Middle frontal gyrus (tissue), 1 donor: Measurements from ENCODE around the gene MAMDC4.
"Not testable (repeated sequence)": the region's sequence is repeated elsewhere in the genome, so short reads cannot be mapped to it uniquely, and the experiment has no call there.

Experiments
- DNase-seq: peaks from one replicate; pipeline ENCODE4 v3.0.0-alpha.2; 2015; ENCODE audit warnings: low spot score; ENCODE audit errors: extremely low spot score

MAMDC4 gene

DNA sequence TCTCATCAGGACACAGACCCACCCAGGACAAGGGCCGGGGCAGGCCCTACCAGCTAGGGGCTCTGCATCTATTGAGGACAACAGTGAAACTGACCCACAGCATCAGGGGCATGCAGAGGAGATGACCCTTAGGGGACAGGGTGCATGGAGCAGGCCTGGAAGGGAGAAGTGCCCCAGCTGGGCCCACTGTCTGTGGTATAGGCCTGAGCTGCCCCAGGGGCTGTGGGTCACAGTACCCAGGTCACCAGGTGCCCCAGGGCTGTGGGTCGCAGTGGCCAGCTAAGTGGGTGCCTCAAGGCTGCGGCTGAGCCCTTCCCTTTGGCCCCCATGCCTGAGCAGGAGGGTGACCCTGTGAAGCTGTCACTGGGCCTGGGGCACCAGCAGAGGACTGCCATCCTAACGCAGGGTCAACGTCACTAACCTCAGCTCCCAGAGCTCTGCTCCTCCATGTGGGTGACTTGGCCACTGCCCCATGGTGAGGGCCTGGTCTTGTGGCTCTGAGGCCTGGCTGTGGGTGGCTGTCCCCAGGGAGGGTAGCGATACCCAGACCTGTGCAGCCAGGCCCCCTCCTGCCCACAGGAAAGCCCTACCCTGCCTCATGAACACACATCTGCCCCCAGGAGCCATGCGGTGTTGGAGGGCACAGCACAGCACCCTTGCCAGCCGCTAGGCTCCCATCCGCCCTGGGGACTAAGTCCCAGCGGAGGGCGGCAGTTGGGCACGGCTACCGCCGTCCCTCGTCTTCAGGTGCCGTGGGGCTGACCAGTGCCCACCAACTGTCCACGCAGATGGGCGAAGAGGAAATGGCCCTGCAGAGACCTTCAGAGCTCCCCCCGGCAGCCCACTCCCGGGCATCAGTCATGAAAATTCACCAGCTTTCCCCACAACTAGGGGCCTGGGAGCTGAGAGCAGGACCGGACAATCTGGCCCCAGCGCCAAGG lies 9.1 kb downstream of the MAMDC4 start:
- DNase-seq = no peak

- DNase-seq = no peak
Measured at GRCh38 chr9:136861874-136862457, 9.8 kb downstream of the MAMDC4 start.

- no peak for DNase-seq
Measured at GRCh38 chr9:136862849-136863622, 10.9 kb downstream of the MAMDC4 start.

- DNase-seq = no peak
Measured at GRCh38 chr9:136863623-136864273, 11.6 kb downstream of the MAMDC4 start.

DNA sequence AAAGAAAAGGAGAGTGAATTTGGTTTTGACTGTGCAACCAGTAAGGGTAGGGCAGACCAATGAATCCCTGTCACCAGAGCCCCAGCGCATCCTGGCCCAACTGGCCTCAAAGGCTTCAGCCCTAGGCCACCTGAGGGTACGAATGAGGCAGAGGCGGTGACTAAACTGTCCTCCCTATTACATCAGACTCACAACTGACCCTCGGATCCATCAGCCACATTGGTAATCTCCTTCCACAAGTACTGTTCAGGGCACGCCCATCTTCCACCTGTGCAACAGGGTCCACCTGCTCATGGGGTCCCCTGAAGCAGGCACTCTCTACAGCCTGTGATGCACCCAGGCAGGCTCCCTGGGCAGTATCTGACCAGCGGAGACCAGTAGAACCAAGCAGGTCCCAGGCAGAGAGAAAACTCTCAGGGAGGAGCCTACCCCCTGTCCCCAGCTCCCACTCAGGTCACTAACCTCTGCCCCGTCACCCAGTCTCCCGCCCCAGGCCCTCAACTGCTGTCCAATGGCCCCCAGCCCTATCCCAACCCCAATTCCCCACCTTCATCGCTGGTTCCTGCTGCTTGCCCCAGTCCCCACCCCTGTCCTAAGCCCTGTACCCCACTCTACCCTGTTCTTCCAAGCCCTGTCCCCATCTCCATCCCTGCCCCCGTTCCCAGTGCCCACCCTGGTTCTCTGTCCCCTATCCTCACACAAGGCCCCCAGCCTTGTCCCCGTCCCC lies 13.1 kb downstream of the MAMDC4 start:
- no peak for DNase-seq

DNA sequence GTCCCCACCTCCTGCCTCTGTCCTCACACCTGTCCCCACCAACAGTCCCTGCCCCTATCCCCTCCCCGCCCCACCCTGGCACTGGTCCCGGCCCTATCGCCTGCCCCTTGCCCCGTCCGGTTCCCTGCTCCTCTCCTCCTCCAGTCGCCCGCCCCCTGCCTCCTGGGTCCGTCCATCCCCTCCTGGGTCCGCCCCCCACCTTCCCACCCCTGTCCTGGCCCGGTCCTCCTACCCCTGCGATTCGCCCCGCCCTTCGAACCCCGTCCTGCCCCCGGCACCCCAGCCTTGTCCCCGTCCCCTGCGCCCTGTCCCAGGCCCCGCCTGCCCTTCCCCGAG lies 13.6 kb downstream of the MAMDC4 start:
- no peak for DNase-seq

- not testable (repeated sequence) for DNase-seq
Measured at GRCh38 chr9:136866898-136867421, 14.8 kb downstream of the MAMDC4 start.

DNA sequence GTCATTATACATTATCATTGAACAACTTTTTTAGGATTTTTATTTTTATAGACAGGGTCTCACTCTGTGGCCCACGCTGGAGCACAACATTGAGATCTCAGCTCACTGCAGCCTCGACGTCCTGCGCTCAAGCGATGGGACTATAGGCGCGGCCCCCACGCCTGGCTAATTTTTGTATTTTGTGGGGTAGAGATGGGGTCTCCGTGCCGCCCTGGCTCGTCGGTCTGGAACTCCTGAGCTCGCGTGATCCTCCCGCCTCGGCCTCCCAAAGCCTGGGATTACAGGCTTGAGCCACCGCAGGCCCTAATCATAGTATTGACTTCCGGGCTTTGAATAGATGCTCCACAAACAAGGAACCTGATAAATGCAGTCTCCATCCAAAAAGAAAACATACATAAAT lies 15.3 kb downstream of the MAMDC4 start:
- no peak for DNase-seq

DNA sequence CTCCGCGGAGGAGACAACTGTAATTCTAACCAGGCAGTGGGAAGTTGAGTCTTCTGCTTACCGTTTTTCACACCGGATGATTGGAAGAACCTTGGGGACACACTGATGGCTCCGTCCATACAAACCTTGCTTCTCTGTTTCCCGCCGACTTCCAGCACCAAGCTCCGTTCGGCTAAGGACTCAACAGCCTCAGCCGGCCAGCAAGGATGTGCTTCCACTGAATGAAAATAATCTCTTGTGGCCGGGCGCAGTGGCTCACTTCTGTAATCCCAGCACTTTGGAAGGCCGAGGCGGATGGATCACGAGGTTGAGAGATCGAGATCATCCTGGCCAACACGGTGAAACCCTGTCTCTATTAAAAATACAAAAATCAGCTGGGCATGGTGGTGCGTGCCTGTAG lies 15.8 kb downstream of the MAMDC4 start:
- no peak for DNase-seq

GRCh38 chr9:136868644-136869043 lies 16.5 kb downstream of the MAMDC4 start:
- no peak for DNase-seq

DNA sequence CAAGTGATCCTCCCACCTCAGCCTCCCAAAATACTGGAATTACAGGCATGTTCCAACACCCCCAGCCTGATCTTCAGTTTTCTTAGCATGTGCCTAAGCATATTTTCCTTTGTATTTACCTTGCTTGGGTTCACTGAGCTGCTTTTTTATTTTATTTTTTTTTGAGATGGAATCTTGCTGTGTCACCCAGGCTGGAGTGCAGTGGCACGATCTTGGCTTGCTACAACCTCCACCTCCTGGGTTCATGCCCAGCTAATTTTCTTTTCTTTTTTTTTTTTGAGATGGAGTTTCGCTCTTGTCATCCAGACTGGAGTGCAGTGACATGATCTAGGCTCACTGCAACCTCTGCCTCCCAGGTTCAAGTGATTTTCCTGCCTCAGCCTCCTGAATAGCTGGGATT lies 17.5 kb downstream of the MAMDC4 start:
- DNase-seq = not testable (repeated sequence)

GRCh38 chr9:136875155-136875554 lies 23.0 kb downstream of the MAMDC4 start:
- DNase-seq = no peak

DNA sequence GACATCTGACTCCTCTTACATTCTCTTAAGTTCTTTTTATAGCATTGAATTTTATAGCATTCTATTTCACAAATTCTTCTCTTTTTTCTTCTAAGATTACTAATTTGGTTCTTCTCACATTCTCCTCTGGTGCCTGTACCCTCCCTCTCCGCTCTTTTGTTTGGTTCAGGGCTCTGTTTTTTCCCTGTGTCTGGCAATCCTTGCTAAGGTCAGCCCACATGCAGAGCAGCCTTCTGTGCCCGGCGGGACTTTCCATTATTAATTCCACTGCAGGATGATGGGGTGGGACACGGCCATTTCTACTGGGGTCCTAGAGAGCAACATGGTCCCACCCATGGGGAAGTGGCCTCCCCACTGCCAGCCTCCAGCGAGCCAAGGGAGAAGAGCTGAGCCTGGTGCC lies 24.3 kb downstream of the MAMDC4 start:
- DNase-seq = no peak

DNA sequence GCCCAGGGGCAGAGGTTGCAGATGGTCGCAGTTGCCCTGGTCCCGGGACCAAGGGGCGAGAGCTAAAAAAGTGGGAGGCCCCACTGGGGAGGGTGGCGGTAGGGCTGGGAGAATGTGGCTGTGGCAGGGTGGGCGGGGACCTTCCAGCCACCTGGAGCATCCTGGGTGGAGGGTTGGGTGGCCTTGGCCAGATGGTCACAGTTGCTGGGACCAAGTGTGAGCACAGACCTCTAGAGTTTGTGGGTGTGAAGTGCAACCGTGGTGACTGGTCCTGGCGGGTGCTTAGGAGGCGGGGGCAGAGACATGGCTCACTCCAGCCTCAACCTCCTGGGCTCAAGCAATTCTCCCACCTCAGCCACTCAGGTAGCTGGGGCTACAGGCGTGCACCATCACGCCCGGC lies 28.5 kb downstream of the MAMDC4 start:
- no peak for DNase-seq

DNA sequence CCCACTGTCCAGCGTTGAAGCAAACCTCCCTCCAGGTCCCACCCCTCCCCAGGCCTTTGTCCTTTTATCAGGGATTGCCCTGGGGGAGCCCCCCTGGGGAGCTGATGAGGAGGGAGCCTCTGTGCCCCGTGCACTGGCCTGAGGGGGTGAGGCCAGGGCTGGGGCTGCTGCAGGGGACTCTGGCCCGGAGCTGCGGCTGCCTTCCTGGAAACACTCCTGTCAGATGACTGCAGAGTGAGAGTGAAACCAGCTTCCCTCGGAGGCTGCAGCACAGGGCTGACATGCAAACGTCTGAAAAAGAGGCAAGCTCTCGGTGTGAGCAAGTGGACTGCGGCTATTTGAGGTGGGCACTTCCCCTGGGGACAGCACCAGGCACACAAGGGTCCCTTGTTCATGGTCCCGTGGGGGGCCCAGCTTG lies 29.6 kb downstream of the MAMDC4 start:
- DNase-seq = no peak

DNA sequence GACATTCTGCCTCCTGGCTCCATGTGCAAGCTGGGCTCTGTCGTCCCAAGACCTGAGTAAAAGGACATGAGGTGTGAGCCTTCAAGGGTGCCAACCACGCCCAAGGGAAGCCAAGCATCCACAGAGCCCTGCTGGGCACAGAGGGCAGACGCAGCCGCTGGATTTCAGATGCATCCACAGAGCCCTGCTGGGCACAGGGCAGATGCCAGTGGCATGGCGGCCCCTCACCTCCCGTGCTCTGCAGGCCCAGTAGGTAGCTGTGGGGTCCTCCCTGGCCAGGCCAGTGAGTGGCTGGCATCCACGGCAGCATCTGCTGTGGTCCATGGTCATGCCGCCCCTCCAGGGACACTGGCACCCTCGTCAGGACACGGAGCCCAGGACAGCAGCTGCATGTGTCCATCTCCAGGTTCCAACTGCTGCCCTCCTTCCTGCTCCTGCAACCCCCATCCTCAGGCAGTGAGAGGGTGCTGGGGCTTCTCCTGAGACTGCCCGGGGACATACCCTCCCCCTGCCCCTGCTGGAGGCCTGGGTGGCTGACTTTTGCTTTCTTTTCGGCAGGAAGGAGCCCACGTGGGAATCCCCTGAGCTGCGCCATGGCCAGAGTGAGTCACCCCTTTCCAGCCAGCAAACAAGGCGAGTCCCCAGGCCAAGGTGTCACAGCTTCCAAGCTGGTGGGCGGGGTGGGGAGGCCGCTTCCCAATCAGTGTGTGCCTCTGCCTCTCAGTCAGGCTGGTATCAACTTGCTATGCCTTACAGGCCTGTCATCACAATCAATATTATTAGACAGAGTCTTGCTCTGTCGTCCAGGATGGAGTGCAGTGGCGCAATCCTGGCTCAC lies 30.2 kb downstream of the MAMDC4 start:
- DNase-seq = no peak

- not testable (repeated sequence) for DNase-seq
Measured at GRCh38 chr9:136882947-136883283, 30.8 kb downstream of the MAMDC4 start.

DNA sequence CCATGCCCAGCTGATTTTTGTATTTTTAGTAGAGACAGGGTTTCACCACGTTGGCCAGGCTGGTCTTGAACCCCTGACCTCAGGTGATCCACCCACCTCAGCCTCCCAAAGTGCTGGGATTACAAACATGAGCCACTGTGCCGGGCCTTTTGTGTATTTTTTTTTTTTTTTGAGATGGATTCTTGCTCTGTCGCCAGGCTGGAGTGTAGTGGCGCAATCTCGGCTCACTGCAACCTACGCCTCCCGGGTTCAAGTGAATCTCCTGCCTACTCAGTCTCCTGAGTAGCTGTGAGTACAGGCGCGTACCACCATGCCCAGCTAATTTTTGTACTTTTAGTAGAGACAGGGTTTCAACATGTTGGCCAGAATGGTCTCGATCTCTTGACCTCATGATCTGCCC lies 31.5 kb downstream of the MAMDC4 start:
- not testable (repeated sequence) for DNase-seq

DNA sequence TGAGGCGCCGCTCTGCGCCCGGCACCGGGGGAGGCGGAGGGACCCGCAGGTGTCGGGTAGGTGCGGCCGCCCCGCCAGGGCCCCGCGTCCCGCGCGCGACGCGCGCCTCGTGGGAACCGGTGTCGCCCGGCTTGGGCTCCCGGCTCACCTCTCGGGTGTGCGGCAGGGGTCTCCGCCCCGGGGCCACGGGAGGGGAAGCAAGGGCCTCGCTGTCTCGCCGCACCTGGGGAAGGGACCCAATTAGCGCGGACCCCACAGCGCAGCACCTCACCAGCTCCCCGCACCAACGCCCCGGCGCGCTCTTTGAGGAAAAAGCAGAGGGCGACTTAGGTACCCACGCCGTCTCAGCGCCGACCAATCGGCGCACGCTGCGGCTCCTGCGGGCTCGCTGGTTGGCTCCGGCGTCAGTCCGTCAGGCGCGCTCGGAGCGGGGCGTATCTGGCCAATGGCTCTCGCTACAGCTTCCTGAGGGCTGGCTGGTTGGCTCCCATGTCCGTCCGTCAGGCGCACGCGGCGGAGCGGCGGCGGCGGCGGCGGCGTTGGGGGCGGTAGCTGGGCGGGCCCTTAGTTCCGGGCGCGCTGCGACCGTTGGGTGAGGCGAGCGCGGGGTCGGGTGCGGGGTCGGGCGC lies 33.9 kb downstream of the MAMDC4 start, which contains the start of gene TRAF2:
Gene TRAF2 (plus strand): TSS at position 567 of the 629 bp plus-strand sequence. CDS start 12,225 bp downstream, outside the sequence.
- peak; percentile 98 for DNase-seq
